Measurements from ENCODE around the gene SH3RF3. TPM values are rescaled to one million over a fixed set of nuclear protein-coding genes. Genes with fewer than 3 reads are reported as not detected.

Gene SH3RF3
- total and polyA plus RNA-seq, 10 of the 15 experiments (the other 5 are each of a cell fraction or from before 2014, with no cell fraction given): 0.08 to 8.8 (median 2.3) TPM

- H3K4me3 ChIP-seq: no peak overlapping the region
- TF ChIP-seq MEF2B (IDR thresholded peaks at IDR 0.05; ENCODE audit: partially characterized antibody, poor library complexity, severe bottlenecking): no peak
- TF ChIP-seq ZNF592 (IDR thresholded peaks at IDR 0.05): no peak
- no peak for TF ChIP-seq SMC3 (IDR thresholded peaks at IDR 0.05; ENCODE audit: borderline replicate concordance, low read length)
- TF ChIP-seq CBFB (IDR thresholded peaks at IDR 0.05; ENCODE audit: low read depth): no peak
- no peak for TF ChIP-seq WRNIP1 (IDR thresholded peaks at IDR 0.05; ENCODE audit: borderline replicate concordance, low read depth, low read length)
- no peak for TF ChIP-seq RUNX3 (IDR thresholded peaks at IDR 0.05; ENCODE audit: low read length)
- TF ChIP-seq IRF4 (IDR thresholded peaks at IDR 0.05; ENCODE audit: low read depth, low read length): no peak
- no peak for TF ChIP-seq ZNF207 (IDR thresholded peaks at IDR 0.05; ENCODE audit: borderline replicate concordance)
- TF ChIP-seq EED (IDR thresholded peaks at IDR 0.05; ENCODE audit: low read depth): no peak
- TF ChIP-seq NFYA (IDR thresholded peaks at IDR 0.05; ENCODE audit: borderline replicate concordance, low read depth, low read length): no peak
- TF ChIP-seq NFYB (IDR thresholded peaks at IDR 0.05; ENCODE audit: insufficient read depth, low read depth, low read length): no peak
- no peaks in the 10 kb centered on the region for H4K20me1 ChIP-seq (ENCODE audit: control insufficient read depth, insufficient read depth)
- no peaks in the 10 kb centered on the region for H3K36me3 ChIP-seq (ENCODE audit: control insufficient read depth in 2 of 2, insufficient read depth in 2 of 2, low read length in 1 of 2)
- ATAC-seq (no peak), DNase-seq (ENCODE audit: low read depth, low spot score) (no peak), FAIRE-seq (no peak)
- H3K9ac ChIP-seq (ENCODE audit: control insufficient read depth, insufficient read depth, low read length): no peak overlapping the region
- no peak overlapping the region for H2AFZ ChIP-seq (ENCODE audit: control insufficient read depth, low read depth, low read length)
- no peaks in the 10 kb centered on the region for H3K27me3 ChIP-seq (replicated peaks in 1 of 2; ENCODE audit: control insufficient read depth in 2 of 2, insufficient read depth in 2 of 2, low read length in 1 of 2)
- 95% methylated on average over 4 of the region's 4 CpGs for WGBS (ENCODE audit: insufficient coverage, insufficient replicate concordance, low lambda C conversion rate, missing lambda C conversion rate)
- intact Hi-C loops (cut with micrococcal nuclease; ENCODE audit: unreplicated experiment): no loop called here
- ChIA-PET POLR2A (no interaction called here), SMC1A (ENCODE audit: uncharacterized antibody, unreplicated experiment) (interaction anchor here (1.1 kb wide), 1 partner anchor 109 kb away, joined by 3 read pairs; no protein-coding TSS in a partner anchor), CTCF (no interaction called here), RAD21 (ENCODE audit: unreplicated experiment) (no interaction called here)
- no peak overlapping the region for H3K4me2 ChIP-seq (ENCODE audit: control insufficient read depth, insufficient read depth)
- no peaks in the 10 kb centered on the region for H3K9me3 ChIP-seq (replicated peaks; ENCODE audit: control insufficient read depth, insufficient read depth, low read length)
- no peaks in the 10 kb centered on the region for H3K79me2 ChIP-seq (ENCODE audit: control insufficient read depth, insufficient read depth, low read length)
- no peak overlapping the region for H3K27ac ChIP-seq (ENCODE audit: control insufficient read depth, insufficient read depth)
- BruUV-seq (replicated peaks): no TSS peak
- in situ Hi-C loops (cut with MboI): no loop called here
- H3K4me1 ChIP-seq (ENCODE audit: control insufficient read depth, insufficient read depth, low read length): no peaks in the 10 kb centered on the region; the same call in 1 of the 2 replicates
These were observed 197.3 kb downstream of the SH3RF3 start for GRCh38 chr2:109326306-109326705.

All from GM12878 (cell line).